Dedifferentiated amniotic fluid mesenchymal stem cell (primary cell): Measurements from ENCODE around the gene ZBTB5.

Experiments used
- DNase-seq: peaks from one replicate; pipeline ENCODE4 v3.0.0-alpha.2; 2016; ENCODE audit errors: extremely low spot score

The ZBTB5 gene

DNA sequence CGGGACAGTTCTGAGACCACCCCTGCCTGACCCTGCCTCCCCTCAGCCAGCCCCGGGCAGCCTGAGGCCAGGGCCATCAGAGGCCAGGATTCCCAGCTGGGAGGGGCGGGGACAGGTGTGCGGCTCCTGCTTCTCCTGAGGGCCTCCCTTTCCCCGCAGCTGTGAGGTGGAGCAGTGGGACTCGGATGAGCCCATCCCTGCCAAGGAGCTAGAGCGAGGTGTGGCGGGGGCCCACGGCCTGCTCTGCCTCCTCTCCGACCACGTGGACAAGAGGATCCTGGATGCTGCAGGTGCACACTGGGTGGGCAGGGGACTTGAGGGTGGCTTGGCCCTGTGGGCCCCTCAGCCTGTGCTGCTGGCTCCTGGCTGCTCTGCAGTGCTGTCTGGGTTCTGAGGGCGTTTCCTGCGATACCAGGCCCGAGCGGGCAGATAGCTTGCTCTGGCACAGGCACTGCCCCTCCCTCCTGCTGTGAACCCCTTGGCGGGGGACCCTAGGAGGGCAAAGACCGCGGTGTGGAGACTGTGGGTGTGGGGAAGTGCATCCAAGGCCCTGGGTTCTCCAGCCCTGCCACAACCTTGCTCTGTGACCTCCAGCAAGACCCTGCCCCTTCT is 40.5 kb downstream of the ZBTB5 start:
- DNase-seq, result no peak

DNA sequence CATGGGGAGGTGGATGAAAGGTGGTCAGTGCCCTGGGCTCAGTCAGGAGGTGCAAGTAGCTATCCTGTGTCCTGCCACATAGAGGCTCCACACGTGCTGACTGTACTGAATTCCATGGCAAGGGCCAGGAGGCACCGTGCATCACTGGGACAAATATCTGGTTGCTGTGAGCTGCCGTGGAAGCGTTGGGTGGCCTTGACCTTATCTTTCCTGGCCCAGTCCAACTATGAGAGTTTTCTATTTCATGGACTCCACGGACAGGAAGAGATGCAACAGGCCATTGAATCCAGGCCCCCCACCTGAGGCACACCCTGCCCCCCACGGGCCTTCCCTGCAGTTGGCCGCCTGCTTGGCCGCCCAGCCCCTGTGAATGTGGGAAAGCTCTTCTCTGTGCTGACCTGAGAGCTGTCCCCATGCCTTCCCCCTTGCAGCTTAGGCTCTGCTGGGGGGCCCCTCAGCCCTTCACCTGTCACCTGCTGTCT is 41.0 kb downstream of the ZBTB5 start:
- no peak for DNase-seq

DNA sequence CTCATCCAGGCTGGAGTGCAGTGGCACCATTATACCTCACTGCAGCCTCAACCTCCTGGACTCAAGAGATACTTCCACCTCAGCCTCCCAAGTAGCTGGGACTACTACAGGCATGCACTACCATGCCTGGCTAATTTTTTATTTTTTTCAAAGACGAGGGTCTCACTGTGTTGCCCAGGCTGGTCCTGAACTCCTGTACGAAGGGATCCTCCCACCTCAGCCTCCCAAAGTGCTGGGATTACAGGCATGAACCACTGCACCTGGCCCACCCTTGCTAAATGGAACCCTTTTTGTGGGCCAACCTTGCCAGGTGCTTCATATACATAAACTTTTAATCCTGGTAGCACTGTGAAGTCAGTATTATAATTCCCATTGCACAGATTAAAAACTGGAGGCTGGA is 41.7 kb downstream of the ZBTB5 start:
- no peak for DNase-seq

DNA sequence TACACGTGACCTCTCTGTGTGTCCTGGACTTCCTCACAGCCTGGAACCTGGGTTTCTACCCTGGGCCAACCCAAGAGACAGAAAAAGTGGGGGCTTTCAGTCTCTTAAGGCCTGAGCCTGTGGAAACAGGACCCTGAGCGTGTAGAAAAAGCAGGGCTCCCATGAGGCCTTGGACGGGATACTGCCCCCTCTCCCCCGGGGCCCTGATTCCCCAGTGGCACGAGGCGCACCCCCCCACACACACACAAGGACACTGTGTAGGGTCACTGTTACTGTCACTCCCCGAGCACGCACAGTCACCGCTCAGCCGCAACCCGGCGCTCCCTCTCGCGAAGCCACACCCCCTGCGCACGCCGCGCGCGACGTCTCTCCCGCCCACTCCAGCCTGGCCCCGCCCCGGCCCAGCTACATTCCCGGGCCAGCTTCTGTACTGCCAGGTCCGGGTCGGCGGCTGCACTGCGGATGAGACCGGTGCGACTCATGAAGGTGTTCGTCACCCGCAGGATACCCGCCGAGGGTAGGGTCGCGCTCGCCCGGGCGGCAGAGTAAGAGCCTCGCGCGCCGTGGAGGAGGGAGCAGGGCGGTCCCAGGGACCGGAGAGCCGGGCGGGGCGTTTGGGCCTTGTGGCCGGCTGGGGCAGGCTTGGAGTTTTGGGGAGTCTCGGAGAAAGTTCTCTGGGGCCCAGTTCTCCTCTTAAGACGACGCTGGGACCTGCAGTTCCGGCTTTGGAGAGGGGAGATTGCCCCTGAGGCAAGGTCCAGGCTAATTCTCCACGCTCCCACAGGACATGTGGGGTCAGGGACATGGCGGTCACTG is 42.8 kb downstream of the ZBTB5 start, which contains the start of gene GRHPR:
TSS of gene GRHPR (plus strand) at position 408 of the 816 bp plus-strand sequence. CDS start at position 463, 55 bp downstream.
- peak; percentile 77 for DNase-seq

DNA sequence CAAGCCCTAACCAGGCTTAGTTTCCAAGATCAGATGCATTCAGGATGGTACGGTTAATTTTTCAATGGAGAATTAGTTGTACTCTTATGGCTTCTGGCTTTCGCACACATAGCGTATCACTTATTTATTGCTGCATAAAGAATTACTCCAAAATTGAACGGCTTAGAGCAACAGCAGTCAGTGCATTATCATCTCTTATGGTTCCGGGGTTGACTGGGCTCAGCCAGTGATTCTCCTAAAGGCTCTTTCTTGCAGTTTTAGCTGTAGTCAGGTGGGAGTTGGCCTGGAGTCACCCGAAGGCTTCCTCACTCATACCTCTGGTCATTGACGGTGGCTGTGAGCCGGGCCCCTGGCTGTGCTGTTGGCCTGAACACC is 43.3 kb downstream of the ZBTB5 start:
- no peak for DNase-seq

- no peak for DNase-seq
Measured at GRCh38 chr9:37420271-37421215, 44.7 kb downstream of the ZBTB5 start.

DNA sequence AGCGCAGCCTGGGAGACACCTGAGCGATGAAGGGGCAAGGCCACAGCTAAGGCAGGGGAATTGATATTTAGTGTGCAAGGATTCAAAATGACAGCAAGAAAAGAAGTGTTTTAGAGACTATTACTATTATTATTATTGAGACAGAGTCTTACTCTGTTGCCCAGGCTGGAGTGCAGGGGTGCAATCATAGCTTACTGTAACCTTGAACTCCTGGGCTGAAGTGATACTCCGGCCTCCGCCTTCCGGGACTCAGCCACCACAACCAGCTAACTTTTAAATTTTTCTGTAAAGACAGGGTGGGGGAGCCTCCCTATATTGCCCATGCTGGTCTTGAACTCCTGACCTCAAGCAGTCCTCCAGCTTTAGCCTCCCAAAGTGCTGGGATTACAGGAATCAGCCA is 46.0 kb downstream of the ZBTB5 start:
- no peak for DNase-seq

GRCh38 chr9:37417857-37418618 is 47.2 kb downstream of the ZBTB5 start:
- DNase-seq, result no peak

GRCh38 chr9:37417252-37417803 is 47.9 kb downstream of the ZBTB5 start:
- no peak for DNase-seq

- peak; percentile 74 for DNase-seq
Measured at GRCh38 chr9:37415011-37415719, 50.1 kb downstream of the ZBTB5 start.

DNA sequence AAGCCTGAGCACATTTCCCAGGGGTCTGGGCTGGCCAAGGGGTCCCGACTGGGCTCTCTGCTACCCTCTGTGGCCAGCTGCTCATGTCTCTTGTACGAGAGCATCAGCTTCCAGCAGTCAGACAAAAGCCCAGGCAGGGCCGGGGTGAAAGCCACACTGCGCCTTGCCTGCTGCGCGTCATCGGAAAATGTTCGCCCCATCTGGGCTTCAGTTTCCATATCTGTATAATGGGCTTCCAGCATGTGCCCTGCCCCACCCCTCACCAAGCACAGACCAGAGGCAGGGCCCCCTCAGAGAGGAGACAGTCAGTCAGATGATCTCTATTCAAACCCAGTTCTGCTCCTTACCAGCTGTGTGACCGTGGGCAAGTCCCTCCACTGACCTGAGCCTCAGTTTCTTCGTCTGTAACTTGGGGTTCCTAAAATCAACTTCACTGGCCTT is 50.7 kb downstream of the ZBTB5 start:
- DNase-seq, result no peak

GRCh38 chr9:37413311-37413710 is 51.9 kb downstream of the ZBTB5 start:
- no peak for DNase-seq

DNA sequence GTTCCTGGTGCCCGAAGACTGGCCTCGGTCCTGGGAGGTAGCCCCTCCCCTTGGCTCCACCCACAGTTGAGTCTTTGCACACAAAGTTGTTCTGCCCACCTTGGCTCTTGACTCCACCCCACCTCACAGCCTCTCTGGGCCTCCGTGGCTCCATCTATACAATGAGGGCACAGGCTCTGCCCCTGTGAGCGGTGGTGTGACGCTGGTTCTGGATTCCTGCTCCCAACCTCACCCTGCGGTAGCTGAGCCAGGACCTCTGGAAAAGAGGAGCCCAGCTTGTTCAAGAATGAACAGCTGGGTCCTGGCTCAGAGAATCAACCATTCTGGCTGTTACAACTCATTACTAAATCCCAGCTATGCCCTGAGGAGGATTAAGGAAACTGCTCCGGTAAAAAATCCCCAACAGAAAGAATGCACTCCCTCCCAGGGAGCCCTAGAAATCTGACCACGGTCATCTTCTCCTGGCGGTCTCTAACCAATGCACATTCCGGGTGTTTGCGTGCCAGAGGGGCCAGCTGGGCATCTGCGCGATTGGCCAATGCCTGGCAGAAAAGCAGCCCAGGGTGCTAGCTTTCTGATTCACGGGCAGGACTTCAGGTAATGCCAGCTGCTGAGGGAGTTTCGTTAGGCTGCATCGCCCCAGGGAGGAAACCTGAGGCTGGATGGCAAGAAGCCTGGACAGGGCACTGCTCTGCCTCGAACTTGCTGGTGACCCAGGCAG is 52.7 kb downstream of the ZBTB5 start:
- DNase-seq, result peak; percentile 89

GRCh38 chr9:37410969-37411785 is 54.1 kb downstream of the ZBTB5 start:
- no peak for DNase-seq

GRCh38 chr9:37410354-37410861 is 54.8 kb downstream of the ZBTB5 start:
- no peak for DNase-seq

DNA sequence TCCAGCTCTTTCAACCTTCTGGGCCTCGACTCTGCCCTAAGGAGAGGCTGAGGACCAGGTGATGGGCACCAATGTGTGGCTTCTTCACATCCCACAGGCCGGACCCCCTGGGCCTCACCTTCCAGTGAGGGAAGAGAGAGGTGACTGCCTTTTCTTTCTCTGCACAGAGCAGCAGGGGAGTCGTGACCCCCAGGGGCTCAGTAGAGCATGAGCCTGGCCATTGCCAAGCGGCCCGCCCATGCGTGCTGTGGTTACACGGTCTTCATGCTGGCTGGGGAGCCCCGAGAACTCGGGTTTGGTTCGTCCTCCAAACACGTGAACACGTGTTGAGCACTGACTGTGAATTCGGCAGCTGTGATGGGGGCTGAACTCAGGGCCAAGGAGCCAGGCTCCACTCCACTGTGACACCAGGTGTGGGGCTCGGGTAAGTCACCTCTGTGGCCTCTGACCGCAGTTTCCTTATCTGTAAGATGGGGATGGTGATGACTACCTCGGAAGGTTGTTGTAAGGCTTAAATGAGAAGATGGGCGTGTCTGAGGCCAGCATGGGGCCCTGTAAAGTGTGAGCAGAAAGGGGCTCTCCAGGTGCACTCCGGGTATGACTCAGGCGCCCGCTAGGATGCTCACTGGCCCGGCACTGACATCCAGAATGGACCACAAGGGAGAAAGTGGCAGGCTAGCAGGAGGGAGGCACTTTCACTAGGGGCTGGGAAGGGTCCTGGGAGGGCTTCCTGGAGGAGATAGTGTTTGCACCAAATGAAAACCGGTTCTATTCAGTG is 56.1 kb downstream of the ZBTB5 start:
- no peak for DNase-seq

DNA sequence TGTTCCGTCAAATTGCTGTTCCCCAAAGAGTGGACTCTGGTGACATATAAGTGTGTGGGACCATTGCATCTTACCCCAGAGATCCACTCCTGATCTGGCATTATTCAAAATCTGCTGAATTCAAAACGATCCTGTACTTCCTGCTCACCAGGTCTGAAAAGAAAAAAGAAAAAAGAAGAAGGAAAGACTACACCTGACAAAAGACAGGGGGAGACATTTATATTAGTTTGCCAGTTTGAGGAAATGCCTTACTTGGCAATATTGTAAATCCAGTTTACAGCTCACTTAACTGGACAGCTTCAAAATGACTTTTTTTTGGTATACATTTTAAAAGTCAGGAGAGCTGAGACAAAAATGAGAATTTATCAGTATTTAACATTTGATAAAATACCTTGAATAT is 57.8 kb downstream of the ZBTB5 start:
- DNase-seq, result no peak
